Occipital lobe (tissue), 2 donors: ENCODE data around the gene PFKFB2. TPM values are rescaled to one million over a fixed set of nuclear protein-coding genes. Genes with fewer than 3 reads are reported as not detected.
"Not testable (repeated sequence)": the region's sequence is repeated elsewhere in the genome, so short reads cannot be mapped to it uniquely, and the experiment has no call there.

Experiments used
- DNase-seq: peaks from one replicate; lab custom pipeline; 2025; lab: John Stamatoyannopoulos, UW
- total RNA-seq: library from RNA; depleted of rRNA; stranded (reverse); fragments of >200 nt; gene quantifications from one replicate; pipeline ENCODE4 v1.2.3, GENCODE V29; 2014

PFKFB2 gene
- total RNA-seq, 1 donor from 2014 or later, result 13.6 TPM

DNA sequence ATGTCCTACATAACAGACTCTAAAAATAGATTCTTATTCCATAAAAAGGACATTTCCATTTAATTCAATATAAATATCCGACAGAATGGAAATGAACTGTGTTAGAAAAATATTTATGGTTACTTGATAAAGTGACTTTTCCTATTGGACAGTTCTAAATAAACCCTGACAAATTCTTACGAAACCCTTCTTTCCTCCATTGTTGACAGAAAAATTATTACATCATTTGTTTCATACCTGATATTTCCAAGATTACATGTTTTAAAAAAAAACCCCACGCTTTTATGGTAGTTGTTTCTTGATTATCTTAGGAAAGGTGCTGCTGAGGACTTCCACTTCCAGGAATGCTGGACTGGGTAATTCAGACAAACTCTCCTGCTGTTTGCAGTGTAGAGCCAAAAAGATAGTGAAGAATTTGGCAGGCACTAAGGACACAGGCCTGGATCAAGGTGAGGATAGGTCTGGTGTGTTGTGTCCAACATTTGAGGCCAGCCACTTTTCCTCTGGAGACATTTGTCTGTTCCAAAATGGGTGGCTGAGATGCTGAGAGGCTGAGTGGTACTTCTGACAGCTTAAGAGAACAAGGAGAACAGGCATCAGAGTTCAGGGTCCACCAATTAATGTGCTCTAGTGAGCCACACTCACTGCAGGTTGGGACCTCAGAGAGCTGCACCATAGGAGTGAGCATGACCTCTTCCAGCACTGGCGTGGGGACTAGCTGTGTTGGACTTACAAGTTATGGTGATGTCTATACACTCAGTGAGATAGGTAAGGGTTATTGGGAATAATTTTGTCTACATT is 13.5 kb upstream of the PFKFB2 start:
- no peak for DNase-seq

- DNase-seq, result no peak
Measured at GRCh38 chr1:207040181-207040533, 12.9 kb upstream of the PFKFB2 start.

- not testable (repeated sequence) for DNase-seq
Measured at GRCh38 chr1:207041397-207041796, 11.7 kb upstream of the PFKFB2 start.

- DNase-seq, result no peak
Measured at GRCh38 chr1:207045453-207045852, 7.6 kb upstream of the PFKFB2 start.

- DNase-seq, result no peak
Measured at GRCh38 chr1:207047505-207047904, 5.6 kb upstream of the PFKFB2 start.

DNA sequence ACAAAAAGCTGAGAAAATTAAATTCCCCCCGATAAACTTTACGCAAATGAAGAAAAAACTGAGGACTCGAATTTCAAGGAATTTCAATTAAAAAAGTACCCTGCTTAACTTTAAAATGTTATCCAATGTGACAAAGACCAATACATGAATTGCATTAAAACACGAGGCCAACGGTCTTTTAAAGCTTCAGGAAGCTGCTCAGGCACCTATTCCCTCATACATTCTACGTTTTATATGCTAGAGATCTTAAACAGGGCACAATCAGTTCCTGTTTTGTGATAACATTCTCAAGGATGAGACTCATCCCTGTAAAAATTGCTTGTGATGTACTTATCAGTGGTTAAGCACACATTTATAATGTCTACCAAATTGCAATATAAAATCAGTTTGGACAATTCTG is 5.0 kb upstream of the PFKFB2 start:
- DNase-seq, result no peak

DNA sequence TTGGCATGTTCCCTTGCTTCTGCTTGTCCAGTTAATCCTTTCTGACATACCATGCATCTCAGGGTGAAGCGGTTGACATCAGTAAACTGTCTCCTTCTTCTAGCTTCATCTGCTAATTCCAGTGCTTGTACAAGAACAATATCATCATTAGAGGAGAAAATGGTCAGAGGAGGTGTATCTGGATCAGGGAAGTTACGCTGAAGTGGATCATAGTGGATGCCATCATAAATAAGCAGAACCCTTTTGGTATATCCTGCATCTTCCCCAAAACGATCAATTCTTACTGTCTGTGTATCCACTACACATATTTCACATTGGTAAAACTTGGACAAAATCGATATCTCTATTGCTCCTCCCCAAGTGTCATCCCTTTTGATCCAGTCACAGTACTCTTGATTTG is 4.0 kb upstream of the PFKFB2 start:
- DNase-seq, result no peak

DNA sequence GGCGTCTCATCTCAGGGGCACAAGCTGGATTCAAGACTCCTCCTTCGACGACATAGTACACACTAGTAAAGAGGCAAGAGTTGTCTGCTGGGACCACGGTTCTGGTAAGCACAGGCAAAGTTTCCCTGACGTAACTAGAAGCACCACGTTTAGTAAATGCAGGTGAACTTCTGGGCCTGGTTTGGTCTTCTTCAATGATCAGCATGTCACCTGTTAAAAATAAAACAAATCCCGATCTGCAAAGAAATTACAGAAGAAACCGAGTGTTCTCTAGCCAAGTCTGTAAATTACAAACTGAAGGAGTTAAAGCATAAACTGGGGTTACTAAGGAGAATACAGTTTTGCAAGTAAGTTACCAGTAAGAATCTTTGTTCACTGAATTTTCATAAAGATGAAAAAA is 3.6 kb upstream of the PFKFB2 start:
- no peak for DNase-seq

DNA sequence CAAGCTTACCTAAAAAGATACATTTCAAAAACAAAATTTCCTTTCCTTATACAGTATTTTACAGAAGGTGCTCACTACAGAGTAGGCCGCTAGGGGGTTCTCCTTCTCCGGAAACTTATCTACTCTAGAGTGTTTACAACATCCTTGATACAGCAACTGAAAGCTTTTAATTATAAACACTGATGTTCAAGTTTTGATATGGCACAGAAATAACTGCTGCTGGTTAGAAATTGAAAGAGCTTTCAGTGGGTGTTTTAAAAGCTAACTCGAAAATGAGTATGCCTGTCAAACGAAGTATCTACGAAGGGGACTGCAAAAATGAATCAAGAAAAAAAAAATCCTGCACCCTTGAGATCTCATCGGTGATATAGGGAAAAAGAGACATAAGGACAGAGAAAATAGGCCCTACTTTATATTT is 3.1 kb upstream of the PFKFB2 start:
- DNase-seq, result no peak

DNA sequence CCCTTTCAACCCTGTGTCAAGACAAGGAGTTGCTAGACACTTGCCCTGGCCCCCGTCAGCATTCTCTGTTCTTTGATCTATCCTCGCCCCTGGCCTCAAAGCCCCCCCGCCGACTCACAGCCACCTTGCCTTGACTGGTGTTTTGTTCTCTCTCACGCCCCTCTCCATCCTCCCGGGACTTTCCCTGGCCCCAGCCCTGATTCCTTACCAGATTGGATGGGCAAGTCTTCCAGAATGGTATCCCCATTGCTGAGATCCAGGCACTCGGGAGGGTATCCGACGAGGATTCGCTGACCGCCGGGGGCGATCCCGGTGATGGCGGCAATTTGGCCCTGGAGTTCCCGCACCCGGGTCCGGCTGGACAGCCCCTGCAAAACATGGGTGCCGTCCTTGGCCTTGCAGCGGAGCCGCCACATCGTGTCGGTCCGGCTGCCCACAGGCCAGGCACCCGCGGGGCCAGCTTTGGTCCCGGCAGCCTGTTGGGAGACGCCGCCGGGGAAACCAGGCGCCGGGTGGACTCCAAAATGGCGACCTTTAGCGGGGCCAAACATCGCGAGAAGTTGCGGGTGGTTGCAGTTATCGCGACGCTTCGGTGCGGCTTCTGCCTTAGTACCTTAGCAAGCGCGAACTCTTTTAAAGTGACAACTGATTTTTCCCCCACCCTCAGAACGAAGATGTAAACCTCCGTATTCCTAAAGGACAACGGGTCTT is 2.4 kb upstream of the PFKFB2 start:
- peak; percentile 82 for DNase-seq

DNA sequence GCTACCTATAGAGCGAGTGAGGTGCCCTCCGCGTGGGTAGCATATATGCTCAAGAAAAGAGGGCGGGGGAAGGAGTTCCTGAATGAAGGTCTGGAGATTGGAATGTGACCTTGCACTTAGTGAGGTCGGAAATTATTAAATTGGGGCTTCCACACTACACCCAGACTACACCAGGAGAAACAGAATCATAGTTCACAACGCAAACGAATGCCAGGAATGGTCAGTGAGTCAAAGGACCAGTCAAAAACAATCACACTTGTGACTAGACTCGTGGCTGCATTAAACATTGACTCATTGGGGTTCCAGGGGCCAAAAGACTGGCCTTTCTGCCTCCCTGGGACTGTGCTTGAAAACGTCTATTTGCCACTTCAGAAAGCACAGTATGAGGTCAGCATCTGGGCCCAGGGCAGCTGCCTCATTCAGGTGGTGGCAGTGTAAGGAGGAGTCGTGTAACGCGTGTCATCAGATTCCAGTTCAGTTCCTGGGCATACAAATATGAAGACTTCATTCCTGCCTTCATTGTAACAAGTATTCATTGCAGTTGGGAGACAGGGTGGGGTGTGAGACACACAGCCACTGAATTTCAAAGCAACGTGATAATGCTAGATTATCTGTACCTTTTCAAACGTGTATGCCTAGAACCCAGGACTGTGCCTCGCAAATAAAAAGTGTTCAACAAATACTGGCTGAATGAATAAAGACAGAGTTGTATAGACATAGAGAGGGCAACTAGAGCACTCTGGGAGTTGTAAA is 1.7 kb upstream of the PFKFB2 start, which contains the start of gene YOD1:
Gene YOD1 (minus strand): TSS at position 18 of the 753 bp plus-strand sequence. CDS start 178 bp downstream, outside the sequence.
- DNase-seq, result peak; percentile 70

DNA sequence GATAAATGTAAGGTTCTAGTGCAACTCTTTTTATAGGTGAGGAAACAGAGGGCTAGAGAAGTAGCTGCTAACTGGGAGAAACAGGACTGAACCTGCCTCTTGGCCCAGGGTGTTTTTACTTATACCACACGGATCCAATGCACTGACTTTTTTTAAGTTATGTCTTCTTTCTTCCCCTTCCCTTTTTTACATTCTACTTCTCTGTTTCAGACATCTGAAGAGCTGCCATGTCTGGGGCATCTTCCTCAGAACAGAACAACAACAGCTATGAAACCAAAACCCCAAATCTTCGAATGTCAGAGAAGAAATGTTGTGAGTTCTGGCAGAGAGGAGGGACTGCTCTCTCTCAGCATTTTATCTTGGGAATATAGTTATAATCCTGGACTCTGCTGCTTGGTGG is 1.4 kb downstream of the PFKFB2 start:
- DNase-seq, result no peak

DNA sequence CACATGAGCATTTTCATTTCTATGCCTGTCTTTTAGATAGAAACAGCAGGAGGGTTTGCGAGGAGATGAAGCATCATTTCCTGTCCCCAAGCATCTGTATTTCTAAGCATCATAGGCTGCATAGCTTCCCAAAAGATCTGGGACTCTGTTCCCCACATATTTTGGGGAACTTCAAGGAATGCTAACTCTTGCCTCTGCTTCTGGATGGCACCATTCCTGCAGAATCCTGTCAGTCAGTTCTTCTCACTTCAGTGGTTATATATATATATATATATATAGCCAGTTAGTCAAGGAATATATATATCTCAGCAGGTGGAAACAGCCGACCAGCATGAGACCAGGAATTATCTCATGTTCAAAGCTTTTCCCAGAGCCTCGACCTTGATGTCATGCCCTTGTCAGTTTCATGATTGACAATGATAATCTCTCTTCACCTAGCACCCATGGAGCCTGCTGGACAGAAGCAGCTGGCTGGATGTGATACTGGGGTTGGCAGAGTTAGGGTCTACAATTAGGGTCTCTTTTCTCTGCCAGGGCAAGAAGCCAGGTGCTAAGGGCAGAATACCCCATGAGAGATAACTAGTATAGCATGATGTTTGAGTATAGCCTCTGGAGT is 2.4 kb downstream of the PFKFB2 start:
- no peak for DNase-seq

- no peak for DNase-seq
Measured at GRCh38 chr1:207056673-207057072, 3.6 kb downstream of the PFKFB2 start.

DNA sequence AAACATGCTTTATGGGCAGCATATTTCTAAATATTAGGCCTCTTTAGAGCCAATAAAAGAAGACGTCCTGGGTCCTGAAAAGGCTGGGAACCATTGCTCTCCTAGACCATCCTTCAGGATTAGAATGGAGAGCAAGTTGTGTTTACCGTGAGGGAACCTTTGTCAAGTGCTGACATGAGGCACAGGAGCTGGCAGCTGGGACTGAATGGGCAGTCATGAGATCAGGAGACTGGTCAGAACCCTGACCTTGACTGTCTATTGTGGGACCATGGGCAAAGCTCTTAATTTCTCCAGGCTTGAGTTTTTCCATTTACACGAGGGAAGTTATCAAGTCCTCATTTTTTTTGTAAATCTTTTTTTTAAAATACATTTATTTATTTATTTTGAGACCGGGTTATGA is 5.2 kb downstream of the PFKFB2 start:
- DNase-seq, result no peak

GRCh38 chr1:207058878-207059867 is 6.1 kb downstream of the PFKFB2 start:
- no peak for DNase-seq

DNA sequence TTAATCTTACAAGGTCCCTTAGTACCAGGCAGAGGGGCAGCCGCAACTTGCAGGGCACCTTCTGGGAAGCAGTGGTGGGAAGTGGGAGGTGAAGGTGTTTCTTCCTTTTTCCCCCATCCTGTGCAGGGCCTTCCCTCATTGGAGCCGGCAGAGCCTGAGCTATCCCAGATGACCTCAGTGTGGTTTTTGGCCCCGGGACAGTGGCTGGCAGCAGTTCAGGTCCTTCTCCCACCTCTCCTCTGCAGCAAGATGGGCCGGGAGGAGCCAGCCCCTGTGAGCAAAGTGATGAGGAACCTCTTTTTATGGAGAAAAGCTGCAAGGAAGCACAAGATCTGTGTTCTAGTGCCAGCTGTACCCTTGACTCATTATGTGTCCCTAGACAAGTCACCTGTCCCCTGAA is 6.8 kb downstream of the PFKFB2 start:
- DNase-seq, result no peak

DNA sequence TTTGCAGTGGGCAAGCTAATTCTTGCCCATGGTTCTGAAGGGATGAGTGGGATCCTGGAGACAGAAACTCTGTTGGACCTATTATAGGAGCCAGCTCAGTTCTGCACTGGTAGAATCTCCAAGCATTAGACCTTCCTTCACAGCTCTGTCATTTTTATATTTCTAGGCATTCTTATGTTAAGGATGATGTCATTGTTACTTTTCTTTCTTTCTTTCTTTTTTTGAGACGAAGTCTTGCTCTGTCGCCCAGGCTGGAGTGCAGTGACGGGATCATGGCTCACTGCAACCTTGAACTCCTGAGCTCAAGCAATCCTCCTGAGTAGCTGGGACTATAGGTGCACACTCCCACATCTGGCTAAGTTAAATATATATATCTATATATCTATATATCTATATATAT is 7.5 kb downstream of the PFKFB2 start:
- no peak for DNase-seq

GRCh38 chr1:207062058-207062457 is 9.0 kb downstream of the PFKFB2 start:
- DNase-seq, result no peak

DNA sequence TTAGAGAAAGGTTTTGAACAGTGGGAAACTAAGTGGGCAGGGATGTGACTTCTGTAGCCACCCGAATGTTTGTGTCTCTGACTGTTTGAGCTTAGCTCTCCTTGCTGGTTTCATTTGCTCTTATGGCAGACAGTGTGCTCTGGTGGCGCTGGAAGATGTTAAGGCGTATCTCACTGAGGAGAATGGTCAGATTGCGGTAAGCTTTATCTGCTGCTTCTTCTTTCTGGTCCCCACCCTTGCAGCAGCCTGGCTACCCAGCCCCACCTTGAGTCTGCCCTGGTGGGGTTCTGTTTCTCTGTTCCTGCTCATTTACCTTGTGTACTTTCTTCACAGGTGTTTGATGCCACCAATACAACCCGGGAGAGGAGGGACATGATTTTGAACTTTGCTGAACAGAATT is 9.9 kb downstream of the PFKFB2 start:
- DNase-seq, result no peak

DNA sequence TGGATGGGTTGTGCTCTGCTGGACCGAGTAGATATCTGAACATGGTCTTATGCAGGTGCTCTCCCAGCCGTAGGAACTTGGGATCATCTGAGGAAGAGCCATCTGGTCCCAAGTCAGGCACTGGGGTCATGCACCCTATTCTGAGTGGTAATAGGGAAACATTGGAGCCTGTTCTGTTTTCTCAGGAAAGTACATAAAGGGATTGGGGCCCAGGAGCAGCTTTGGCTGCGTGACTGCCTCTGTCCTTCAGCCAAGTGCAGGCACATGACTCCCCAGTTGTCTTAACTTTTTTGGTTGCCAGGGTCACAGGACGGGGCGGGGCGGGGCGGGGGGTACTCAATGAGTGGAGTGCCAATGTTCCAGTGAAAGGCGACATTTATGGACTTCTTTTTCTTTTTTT is 11.5 kb downstream of the PFKFB2 start:
- no peak for DNase-seq
